Breast epithelium (tissue), 4 donors: ENCODE data around the gene CHDH. TPM values are rescaled to one million over a fixed set of nuclear protein-coding genes. Genes with fewer than 3 reads are reported as not detected.

ENCODE experiments used
- DNase-seq, 2 donors: peaks; one replicate each; pipeline ENCODE4 v3.0.0-alpha.2; 2019; ENCODE audit warnings: low spot score in 2 of 2
- H3K27ac ChIP-seq, 2 donors: fragments of 200-600 bp; sonication (generic) in 1 of 2; one replicate each; pipeline ENCODE4 v1.5.1; 2016 to 2019; ENCODE audit warnings: mild to moderate bottlenecking in 1 of 2
- H3K27me3 ChIP-seq, 2 donors: fragments of 200-600 bp; sonication (generic) in 1 of 2; one replicate each; pipeline versions ENCODE4 v1.5.1 to v1.6.0; 2017 to 2019; ENCODE audit warnings: control low read depth in 1 of 2, mild to moderate bottlenecking in 1 of 2
- H3K36me3 ChIP-seq: fragments of 200-600 bp; one replicate; pipeline ENCODE4 v1.5.1; 2019
- H3K4me1 ChIP-seq, 2 donors: fragments of 200-600 bp; sonication (generic); one replicate each; pipeline ENCODE4 v1.5.1; 2016 to 2019; ENCODE audit warnings: control low read depth in 1 of 2
- H3K4me3 ChIP-seq, 3 donors: fragments of 200-600 bp; sonication (generic); 1 replicate in 2 of 3; 2 replicates in 1 of 3; pipeline ENCODE4 v1.5.1; 2016 to 2019; ENCODE audit warnings: mild to moderate bottlenecking in 3 of 3, moderate library complexity in 2 of 3
- H3K9me3 ChIP-seq, 2 donors: fragments of 200-600 bp; sonication (generic) in 1 of 2; one replicate each; pipeline ENCODE4 v1.5.1; 2016 to 2019; ENCODE audit warnings: control low read depth in 1 of 2
- POLR2A ChIP-seq: fragments of 450-650 bp; IDR thresholded peaks from one replicate; pipeline ENCODE4 v1.6.1; 2016; ENCODE audit warnings: antibody characterized with exemption, mild to moderate bottlenecking, moderate library complexity
- POLR2AphosphoS5 ChIP-seq, 3 donors: sonication (generic); formaldehyde crosslinking; IDR thresholded peaks; one replicate each; pipeline ENCODE4 v1.6.1; 2017; ENCODE audit warnings: antibody characterized with exemption in 3 of 3
- intact Hi-C: fragments of 100-400 bp; cut with DNase I; formaldehyde crosslinking; loops from one replicate; pipeline ENCODE4 v1.15.1; 2023; ENCODE audit warnings: low total_unique reads
- total RNA-seq, 3 donors: library from RNA; depleted of rRNA; stranded (reverse); fragments of >200 nt; gene quantifications; one replicate each; pipeline ENCODE4 v1.1.0, GENCODE V29; 2016
- TF ChIP-seq, protein P1 (sequence below), 3 donors: fragments of 450-650 bp; IDR thresholded peaks; one replicate each; pipeline ENCODE4 v1.5.1; 2016 to 2017; ENCODE audit warnings: antibody characterized with exemption in 3 of 3, mild to moderate bottlenecking in 3 of 3, moderate library complexity in 3 of 3

CHDH gene
- total RNA-seq, 3 donors from 2014 or later, result 2.9 to 67.0 (median 27.9) TPM

DNA sequence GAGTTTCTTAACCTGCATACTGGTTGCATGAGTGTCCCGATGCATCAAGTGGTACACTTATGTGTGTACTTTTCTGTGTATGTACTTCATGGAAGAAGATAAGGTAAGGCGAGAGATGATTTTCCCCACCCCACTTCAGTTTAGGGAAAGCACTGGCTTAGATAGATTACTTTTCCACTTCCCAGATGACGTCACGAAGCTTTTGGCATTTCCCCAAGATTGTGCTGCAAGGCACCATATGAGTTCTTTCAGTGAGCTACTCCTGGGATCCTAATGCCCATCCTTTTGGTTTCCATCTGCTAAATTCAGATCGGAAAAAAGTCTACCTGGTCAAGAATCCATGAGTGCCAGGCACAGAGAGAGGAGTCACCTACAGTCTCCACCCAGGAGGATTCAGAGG, 4.7 kb upstream of the CHDH start:
- Histone ChIP-seq H3K4me1 (no peaks in the 10 kb centered on the region), H3K36me3 (no peaks in the 10 kb centered on the region), H3K4me3 (no peak overlapping the region), H3K9me3 (no peaks in the 10 kb centered on the region), H3K27me3 (no peaks in the 10 kb centered on the region), H3K27ac (no peak overlapping the region)
- no peak for DNase-seq
- intact Hi-C loops, result loop anchor here (5.0 kb wide), 1 partner anchor 1046 kb away; no protein-coding TSS in a partner anchor
- TF ChIP-seq POLR2AphosphoS5 (IDR thresholded peaks at IDR 0.05), result no peak
- no peak for TF ChIP-seq POLR2A
- TF ChIP-seq, protein P1, sequence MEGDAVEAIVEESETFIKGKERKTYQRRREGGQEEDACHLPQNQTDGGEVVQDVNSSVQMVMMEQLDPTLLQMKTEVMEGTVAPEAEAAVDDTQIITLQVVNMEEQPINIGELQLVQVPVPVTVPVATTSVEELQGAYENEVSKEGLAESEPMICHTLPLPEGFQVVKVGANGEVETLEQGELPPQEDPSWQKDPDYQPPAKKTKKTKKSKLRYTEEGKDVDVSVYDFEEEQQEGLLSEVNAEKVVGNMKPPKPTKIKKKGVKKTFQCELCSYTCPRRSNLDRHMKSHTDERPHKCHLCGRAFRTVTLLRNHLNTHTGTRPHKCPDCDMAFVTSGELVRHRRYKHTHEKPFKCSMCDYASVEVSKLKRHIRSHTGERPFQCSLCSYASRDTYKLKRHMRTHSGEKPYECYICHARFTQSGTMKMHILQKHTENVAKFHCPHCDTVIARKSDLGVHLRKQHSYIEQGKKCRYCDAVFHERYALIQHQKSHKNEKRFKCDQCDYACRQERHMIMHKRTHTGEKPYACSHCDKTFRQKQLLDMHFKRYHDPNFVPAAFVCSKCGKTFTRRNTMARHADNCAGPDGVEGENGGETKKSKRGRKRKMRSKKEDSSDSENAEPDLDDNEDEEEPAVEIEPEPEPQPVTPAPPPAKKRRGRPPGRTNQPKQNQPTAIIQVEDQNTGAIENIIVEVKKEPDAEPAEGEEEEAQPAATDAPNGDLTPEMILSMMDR (IDR thresholded peaks at IDR 0.05), result no peak

DNA sequence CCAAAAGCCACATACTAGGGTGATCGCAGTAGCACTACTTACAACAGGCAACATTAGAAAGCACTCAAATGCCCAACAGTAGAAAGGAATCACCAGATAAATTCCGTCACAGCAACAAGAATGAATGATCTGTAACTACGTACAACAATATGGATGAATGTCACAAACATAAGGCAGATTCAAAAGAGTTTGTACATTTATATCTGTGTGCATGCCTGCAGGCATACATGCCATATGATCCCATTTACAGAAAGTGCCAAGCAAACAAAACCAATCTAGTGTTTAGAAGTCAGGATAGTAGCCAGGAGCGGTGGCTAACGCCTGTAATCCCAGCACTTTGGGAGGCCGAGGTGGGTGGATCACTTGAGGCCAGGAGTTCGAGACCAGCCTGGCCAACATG, 3.7 kb upstream of the CHDH start:
- TF ChIP-seq POLR2A, result no peak
- TF ChIP-seq POLR2AphosphoS5 (IDR thresholded peaks at IDR 0.05), result no peak
- TF ChIP-seq, protein P1 (IDR thresholded peaks at IDR 0.05), result no peak
- no peaks in the 10 kb centered on the region for H3K9me3 ChIP-seq
- no peaks in the 10 kb centered on the region for H3K27me3 ChIP-seq
- no peak overlapping the region for H3K4me3 ChIP-seq
- H3K4me1 ChIP-seq, result no peaks in the 10 kb centered on the region
- intact Hi-C loops, result loop anchor here (5.0 kb wide), 1 partner anchor 1047 kb away; no protein-coding TSS in a partner anchor
- no peaks in the 10 kb centered on the region for H3K36me3 ChIP-seq
- DNase-seq, result no peak
- H3K27ac ChIP-seq, result no peak overlapping the region

DNA sequence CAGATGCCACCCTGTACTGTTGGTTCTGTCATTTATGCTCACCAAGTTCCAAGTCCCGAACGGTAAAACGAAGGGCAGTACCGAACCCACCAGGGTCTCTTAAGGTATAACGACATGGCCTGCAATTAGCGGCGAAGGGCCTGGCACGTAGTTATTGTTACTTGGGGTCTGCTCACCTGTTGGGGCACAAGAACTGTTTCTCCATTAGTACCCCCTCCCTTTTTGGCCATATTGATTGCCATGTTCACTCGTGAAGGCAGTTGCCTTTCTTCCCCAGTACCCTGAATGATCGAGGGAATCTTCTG, 584 bp upstream of the CHDH start:
- peak overlapping the region; percentile 55 to 81 (median 71) for H3K4me3 ChIP-seq
- H3K9me3 ChIP-seq, result no peaks in the 10 kb centered on the region
- H3K4me1 ChIP-seq, result peaks cover 8 to 21% of the 10 kb centered on the region in 2 donors
- TF ChIP-seq POLR2AphosphoS5 (IDR thresholded peaks at IDR 0.05) (no peak), POLR2A (no peak)
- TF ChIP-seq, protein P1 (IDR thresholded peaks at IDR 0.05), result no peak
- peak overlapping the region; percentile 87 to 97 for H3K27ac ChIP-seq
- H3K36me3 ChIP-seq, result no peaks in the 10 kb centered on the region
- intact Hi-C loops, result no loop called here
- no peaks in the 10 kb centered on the region for H3K27me3 ChIP-seq
- DNase-seq, result no peak

DNA sequence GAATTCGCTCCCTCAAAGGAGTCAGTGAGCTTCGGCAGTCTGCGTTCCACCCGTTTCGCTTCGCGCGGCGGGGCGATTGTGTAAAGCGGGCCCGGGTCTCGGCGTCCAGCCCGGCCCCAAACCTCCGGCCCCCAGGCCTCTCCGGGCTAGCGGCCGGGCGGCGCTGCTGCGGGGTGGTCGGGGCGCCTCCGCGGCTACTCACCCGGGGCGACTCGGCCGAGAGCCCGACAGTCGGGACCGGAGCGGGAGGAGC, 412 bp downstream of the CHDH start:
- Histone ChIP-seq H3K9me3 (no peaks in the 10 kb centered on the region), H3K4me3 (peak overlapping the region; percentile 55 to 81 (median 71)), H3K36me3 (no peaks in the 10 kb centered on the region), H3K4me1 (peaks cover 8 to 27% of the 10 kb centered on the region in 2 donors), H3K27ac (peak overlapping the region; percentile 87 to 97), H3K27me3 (no peaks in the 10 kb centered on the region)
- intact Hi-C loops, result no loop called here
- no peak for TF ChIP-seq POLR2AphosphoS5 (IDR thresholded peaks at IDR 0.05)
- TF ChIP-seq POLR2A, result no peak
- TF ChIP-seq, protein P1 (IDR thresholded peaks at IDR 0.05), result no peak
- DNase-seq, result no peak

DNA sequence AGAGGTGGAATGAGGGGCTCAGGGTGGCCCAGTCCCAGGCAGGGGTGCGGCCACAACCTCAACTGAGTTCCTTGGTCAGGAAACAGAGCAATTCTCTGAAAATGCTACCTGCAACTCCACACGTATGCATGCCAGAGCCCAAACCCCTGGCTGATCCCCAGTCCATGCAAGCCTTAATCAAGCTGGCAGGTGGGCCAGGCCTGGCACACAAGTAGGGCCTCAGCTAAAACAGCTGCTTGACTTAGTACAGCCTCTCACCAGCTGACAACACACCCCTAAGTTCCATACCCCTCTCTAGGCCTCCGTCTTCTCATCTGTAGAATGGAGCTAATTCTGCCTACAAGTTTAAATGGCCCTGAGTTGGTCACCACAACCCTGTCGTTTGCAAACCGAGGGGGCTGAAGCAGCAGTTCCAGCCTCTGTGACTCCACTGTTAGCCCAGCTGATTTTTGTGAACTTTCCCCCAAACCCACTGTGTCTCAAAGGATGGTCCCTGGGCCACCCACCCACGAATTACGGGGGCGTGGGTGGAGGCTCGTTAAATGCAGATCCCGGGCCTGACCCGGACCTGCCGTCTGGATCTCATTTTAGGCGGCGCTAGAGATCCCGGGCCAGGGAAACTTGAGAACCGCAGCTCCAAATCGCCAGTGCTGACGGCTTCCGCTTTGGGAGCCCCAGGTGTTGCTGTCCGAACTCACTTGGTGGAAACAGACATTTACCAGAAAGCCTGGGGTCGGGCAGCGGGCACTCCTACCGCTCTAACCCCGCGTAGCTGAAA, 927 bp downstream of the CHDH start:
- peak overlapping the region; percentile 87 to 97 for H3K27ac ChIP-seq
- peak; percentile 52 to 71 for DNase-seq
- TF ChIP-seq, protein P1 (IDR thresholded peaks at IDR 0.05), result peak in 2 of 3 donors; percentile 27 to 31
- TF ChIP-seq POLR2A, result no peak
- H3K27me3 ChIP-seq, result no peaks in the 10 kb centered on the region
- intact Hi-C loops, result no loop called here
- H3K36me3 ChIP-seq, result no peaks in the 10 kb centered on the region
- no peaks in the 10 kb centered on the region for H3K9me3 ChIP-seq
- H3K4me1 ChIP-seq, result peaks cover 8 to 27% of the 10 kb centered on the region in 2 donors
- H3K4me3 ChIP-seq, result peak overlapping the region; percentile 55 to 81 (median 71)
